ENCODE results near the gene LARGE1. TPM values are rescaled to one million over a fixed set of nuclear protein-coding genes. Genes with fewer than 3 reads are reported as not detected.

The LARGE1 gene
- total and polyA plus RNA-seq, 9 of the 15 experiments (the other 6 are each of a cell fraction or from before 2014, with no cell fraction given), result 0.01 to 0.66 (median 0.14) TPM; not detected in 2

DNA sequence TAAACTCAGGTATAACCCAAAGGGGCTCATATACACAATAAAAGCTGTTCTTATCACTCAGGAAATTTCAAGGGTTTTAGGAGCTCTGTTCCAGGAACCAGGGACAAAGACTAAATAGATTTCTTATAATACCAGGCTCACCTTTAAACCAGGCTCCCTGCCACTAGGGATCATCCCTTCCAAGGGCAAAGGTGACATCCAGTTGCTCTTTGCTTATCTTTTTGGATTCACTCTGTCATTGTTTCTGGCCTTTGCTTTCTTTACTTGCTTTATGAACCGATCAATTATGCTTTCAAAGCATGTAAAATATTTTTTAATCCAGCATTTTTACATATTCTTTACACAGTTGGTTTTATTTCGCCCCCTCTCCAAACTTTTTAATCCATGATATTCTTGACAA lies 540.4 kb downstream of the LARGE1 start (continued):
- no peak for TF ChIP-seq CBFA2T3 (IDR thresholded peaks at IDR 0.05)
- TF ChIP-seq, protein P1, sequence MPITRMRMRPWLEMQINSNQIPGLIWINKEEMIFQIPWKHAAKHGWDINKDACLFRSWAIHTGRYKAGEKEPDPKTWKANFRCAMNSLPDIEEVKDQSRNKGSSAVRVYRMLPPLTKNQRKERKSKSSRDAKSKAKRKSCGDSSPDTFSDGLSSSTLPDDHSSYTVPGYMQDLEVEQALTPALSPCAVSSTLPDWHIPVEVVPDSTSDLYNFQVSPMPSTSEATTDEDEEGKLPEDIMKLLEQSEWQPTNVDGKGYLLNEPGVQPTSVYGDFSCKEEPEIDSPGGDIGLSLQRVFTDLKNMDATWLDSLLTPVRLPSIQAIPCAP (CRISPR knock-in tag; IDR thresholded peaks at IDR 0.05; ENCODE audit: borderline replicate concordance), result no peak
- no peak for TF ChIP-seq TOE1 (IDR thresholded peaks at IDR 0.05; ENCODE audit: borderline replicate concordance)
- no peak for TF ChIP-seq TOE1 (CRISPR knock-in tag; IDR thresholded peaks at IDR 0.05; ENCODE audit: borderline replicate concordance, low read depth)
- TF ChIP-seq CBX5 (IDR thresholded peaks at IDR 0.05; ENCODE audit: borderline replicate concordance, low read depth), result no peak
- no peak for TF ChIP-seq HMG20A (CRISPR knock-in tag; conservative IDR thresholded peaks at IDR 0.05)
- TF ChIP-seq, protein P2, sequence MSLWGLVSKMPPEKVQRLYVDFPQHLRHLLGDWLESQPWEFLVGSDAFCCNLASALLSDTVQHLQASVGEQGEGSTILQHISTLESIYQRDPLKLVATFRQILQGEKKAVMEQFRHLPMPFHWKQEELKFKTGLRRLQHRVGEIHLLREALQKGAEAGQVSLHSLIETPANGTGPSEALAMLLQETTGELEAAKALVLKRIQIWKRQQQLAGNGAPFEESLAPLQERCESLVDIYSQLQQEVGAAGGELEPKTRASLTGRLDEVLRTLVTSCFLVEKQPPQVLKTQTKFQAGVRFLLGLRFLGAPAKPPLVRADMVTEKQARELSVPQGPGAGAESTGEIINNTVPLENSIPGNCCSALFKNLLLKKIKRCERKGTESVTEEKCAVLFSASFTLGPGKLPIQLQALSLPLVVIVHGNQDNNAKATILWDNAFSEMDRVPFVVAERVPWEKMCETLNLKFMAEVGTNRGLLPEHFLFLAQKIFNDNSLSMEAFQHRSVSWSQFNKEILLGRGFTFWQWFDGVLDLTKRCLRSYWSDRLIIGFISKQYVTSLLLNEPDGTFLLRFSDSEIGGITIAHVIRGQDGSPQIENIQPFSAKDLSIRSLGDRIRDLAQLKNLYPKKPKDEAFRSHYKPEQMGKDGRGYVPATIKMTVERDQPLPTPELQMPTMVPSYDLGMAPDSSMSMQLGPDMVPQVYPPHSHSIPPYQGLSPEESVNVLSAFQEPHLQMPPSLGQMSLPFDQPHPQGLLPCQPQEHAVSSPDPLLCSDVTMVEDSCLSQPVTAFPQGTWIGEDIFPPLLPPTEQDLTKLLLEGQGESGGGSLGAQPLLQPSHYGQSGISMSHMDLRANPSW (CRISPR knock-in tag; IDR thresholded peaks at IDR 0.05), result no peak

DNA sequence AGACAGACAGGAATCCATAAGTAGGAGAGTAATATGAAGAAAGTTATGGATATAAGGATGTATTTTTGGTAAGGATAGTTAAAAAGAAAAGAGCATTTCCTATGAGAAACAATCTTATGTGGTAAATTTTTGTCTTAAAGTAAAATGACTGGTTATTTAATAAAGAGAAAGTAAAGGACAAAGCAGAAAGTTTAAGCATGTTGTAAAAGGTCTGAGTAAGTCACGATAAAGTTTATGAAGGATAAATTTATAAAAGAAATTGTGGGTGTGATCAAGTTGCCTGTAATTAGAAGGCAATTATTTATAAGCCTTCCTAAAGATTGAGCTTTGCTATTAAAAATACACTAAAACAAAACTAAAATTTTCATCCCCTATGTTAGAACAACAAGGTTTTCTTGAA lies 547.4 kb downstream of the LARGE1 start:
- no peaks in the 10 kb centered on the region for H3K36me3 ChIP-seq (ENCODE audit: control insufficient read depth, insufficient read depth, low read length)
- ATAC-seq (no peak), FAIRE-seq (no peak), DNase-seq (ENCODE audit: extremely low read depth in 1 of 4, low spot score in 3 of 4) (no peak)
- in situ Hi-C loops (cut with MboI), result no loop called here
- no peak overlapping the region for H3K27ac ChIP-seq (ENCODE audit: extremely low read depth, low read depth, low read length)
- ChIA-PET CTCF (ENCODE audit: low intra/inter-chr PET ratio) (no interaction called here), POLR2A (no interaction called here)
- no peaks in the 10 kb centered on the region for H3K9me3 ChIP-seq (replicated peaks; ENCODE audit: control insufficient read depth, insufficient read depth, low read depth, low read length)
- intact Hi-C loops (cut with micrococcal nuclease), result no loop called here
- no TSS peak for BruUV-seq (replicated peaks)
- H3K4me1 ChIP-seq (replicated peaks in 1 of 2; ENCODE audit: control insufficient read depth in 2 of 2, insufficient read depth in 2 of 2, low read length in 2 of 2), result no peaks in the 10 kb centered on the region
- TF ChIP-seq ELF2 (CRISPR knock-in tag; IDR thresholded peaks at IDR 0.05), result no peak
- TF ChIP-seq, protein P3, sequence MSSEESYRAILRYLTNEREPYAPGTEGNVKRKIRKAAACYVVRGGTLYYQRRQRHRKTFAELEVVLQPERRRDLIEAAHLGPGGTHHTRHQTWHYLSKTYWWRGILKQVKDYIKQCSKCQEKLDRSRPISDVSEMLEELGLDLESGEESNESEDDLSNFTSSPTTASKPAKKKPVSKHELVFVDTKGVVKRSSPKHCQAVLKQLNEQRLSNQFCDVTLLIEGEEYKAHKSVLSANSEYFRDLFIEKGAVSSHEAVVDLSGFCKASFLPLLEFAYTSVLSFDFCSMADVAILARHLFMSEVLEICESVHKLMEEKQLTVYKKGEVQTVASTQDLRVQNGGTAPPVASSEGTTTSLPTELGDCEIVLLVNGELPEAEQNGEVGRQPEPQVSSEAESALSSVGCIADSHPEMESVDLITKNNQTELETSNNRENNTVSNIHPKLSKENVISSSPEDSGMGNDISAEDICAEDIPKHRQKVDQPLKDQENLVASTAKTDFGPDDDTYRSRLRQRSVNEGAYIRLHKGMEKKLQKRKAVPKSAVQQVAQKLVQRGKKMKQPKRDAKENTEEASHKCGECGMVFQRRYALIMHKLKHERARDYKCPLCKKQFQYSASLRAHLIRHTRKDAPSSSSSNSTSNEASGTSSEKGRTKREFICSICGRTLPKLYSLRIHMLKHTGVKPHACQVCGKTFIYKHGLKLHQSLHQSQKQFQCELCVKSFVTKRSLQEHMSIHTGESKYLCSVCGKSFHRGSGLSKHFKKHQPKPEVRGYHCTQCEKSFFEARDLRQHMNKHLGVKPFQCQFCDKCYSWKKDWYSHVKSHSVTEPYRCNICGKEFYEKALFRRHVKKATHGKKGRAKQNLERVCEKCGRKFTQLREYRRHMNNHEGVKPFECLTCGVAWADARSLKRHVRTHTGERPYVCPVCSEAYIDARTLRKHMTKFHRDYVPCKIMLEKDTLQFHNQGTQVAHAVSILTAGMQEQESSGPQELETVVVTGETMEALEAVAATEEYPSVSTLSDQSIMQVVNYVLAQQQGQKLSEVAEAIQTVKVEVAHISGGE (CRISPR knock-in tag; IDR thresholded peaks at IDR 0.05), result no peak
- no peak overlapping the region for H3K4me2 ChIP-seq (ENCODE audit: insufficient read depth, low read length)
- no peaks in the 10 kb centered on the region for H3K9me1 ChIP-seq (ENCODE audit: control insufficient read depth, insufficient read depth, low read length)
- no peaks in the 10 kb centered on the region for H3K27me3 ChIP-seq (ENCODE audit: control insufficient read depth in 2 of 2, insufficient read depth in 2 of 2, low read length in 2 of 2)
- H4K20me1 ChIP-seq (replicated peaks; ENCODE audit: control insufficient read depth, insufficient read depth, low read length), result no peaks in the 10 kb centered on the region
- H2AFZ ChIP-seq (ENCODE audit: low read depth, low read length), result no peak overlapping the region
- no peaks in the 10 kb centered on the region for H3K79me2 ChIP-seq (ENCODE audit: control insufficient read depth, insufficient read depth, low read length)
- 0% methylated on average over 1 of the region's 1 CpG for WGBS (ENCODE audit: insufficient coverage, low coverage, missing lambda C conversion rate)
- H3K9ac ChIP-seq (ENCODE audit: insufficient read depth in 1 of 2, low read depth in 2 of 2, low read length in 2 of 2), result no peak overlapping the region
- H3K4me3 ChIP-seq, result no peak overlapping the region

Measured in K562 (cell line).